Skin epidermis (tissue), 12 donors: ENCODE data around the gene TGIF1.
"Not testable (repeated sequence)": the region's sequence is repeated elsewhere in the genome, so short reads cannot be mapped to it uniquely, and the experiment has no call there.

ENCODE experiments used
- H3K27ac ChIP-seq, 21 experiments: fragments of 200-600 bp; sonication (generic) in 11 of 21; one replicate each; pipeline ENCODE4 v1.5.0; 2020; ENCODE audit warnings: mild to moderate bottlenecking in 3 of 21, inconsistent platforms in 2 of 21, moderate library complexity in 2 of 21
- H3K4me3 ChIP-seq, 7 experiments: fragments of 200-600 bp; sonication (generic) in 2 of 7; one replicate each; pipeline ENCODE4 v1.5.0; 2020; ENCODE audit warnings: inconsistent platforms in 2 of 7, mild to moderate bottlenecking in 2 of 7, moderate library complexity in 1 of 7

TGIF1 gene

DNA sequence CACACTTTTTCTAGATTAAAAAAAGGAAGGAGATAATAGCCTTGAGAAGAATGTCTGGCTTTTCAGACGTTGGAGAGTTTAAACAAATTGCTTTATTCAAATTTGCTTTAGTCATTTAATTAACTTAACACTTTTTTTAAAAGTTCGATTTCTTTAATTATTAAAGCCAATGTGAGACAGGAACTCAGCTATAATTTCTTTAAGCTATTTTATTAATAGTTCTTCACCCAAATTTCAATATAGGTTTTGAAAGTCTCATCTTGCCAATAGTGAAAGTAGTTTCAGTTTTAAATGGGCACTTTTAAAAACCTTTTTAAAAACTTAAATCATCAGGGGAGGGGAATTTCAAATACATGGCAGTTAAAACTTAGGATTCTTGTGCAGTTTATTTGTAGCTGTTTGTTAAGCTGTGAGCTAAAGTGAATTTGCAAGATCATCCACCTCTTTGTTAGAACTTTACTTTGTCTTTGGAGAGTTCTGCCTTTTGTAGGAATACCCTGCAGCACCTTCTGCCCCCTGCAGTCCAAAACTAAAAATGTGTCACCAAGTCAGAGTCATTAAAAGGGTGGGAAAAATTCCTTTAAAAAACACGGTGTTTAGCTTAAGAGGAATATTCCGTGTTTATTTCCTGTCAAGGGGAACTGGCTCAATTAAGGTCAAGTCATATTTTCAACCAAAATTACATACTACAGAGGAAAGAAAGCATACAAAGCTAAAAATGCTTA, 4.6 kb downstream of the TGIF1 start:
- H3K27ac ChIP-seq, result peak overlapping the region in 20 of 21 experiments; percentile 19 to 100 (median 99)

DNA sequence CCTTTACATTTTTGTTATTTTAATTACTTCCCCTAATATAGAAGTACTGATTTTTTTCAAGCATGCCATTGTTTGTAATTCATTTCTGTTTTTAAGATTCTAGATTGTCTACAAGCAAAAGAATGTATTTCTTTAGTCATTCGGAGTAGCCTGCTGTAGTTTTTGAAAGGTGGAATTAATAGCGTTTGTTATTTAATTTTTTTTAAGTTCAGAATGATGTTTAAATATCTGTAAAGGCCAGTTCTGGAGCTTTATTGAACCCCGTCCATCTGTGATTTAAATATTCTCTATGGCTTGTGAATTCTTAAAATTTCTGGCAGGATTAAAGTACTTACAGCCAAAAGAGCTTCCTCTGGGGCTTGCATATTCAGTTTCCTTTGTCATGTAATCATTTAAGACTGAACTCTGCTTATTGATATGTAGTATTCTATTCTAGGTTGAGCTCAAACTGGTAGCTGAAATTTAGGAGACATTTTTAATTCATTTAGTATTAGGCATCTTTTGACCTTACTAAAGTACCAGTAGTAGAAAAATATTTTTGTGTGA, 5.2 kb downstream of the TGIF1 start:
- Histone ChIP-seq H3K4me3 (peak overlapping the region in 3 of 7 experiments; percentile 11 to 80 (median 76)), H3K27ac (peak overlapping the region in 16 of 21 experiments; percentile 2 to 100 (median 99))

More for the DNA sequence above, 4.6 kb downstream of the TGIF1 start:
- H3K4me3 ChIP-seq, result peak overlapping the region in 5 of 7 experiments; percentile 11 to 87 (median 80)

DNA sequence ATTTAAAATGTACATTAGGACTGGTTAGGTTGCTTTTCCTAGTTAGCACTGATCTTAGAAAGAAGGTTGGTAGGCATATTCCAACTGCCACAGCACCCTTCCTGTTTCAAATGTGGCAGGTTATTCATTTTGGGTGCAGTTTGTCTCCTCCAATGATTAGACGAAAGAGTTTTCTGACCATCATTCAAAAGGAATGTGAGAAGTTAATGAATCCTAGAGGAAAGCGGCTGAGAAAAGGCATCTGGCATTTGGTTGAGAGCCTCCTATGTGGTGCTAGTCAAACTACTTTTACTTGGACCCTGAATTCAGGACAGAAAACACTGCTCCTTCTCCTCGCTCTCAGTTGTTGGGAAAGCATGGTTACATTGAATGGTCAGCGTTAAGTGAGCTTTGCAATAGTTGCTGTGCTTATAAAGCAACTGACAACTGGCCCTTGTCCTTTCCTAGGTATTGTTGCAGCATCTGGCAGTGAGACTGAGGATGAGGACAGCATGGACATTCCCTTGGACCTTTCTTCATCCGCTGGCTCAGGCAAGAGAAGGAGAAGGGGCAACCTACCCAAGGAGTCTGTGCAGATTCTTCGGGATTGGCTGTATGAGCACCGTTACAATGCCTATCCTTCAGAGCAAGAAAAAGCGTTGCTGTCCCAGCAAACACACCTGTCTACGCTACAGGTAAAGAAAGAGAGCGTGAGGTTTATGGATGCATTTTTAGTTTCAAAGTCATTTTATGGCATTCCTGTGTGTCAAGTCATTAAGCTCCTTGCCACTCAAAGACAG, 6.1 kb downstream of the TGIF1 start:
- H3K27ac ChIP-seq, result peak overlapping the region in 10 of 21 experiments; percentile 11 to 100 (median 74)
- no peak overlapping the region for H3K4me3 ChIP-seq

DNA sequence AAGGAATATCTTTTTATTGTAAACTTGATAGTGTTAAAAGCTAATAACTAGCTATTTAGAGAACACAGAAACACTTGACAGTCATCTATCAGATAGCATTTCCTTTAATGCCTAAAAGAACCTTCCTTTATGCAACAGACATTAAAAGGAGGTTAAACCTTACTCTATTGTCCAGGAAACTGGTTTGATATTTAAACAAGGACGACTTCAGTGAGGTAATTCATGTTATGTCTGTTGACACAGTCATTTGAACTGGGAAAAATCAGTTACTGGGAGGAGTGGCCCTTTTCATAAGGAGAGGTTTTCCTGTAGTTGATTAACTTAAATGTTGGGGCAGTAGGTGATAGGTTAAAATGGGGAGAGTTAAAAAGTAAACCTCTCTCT, 6.7 kb downstream of the TGIF1 start:
- peak overlapping the region in 6 of 21 experiments; percentile 11 to 51 (median 34) for H3K27ac ChIP-seq

DNA sequence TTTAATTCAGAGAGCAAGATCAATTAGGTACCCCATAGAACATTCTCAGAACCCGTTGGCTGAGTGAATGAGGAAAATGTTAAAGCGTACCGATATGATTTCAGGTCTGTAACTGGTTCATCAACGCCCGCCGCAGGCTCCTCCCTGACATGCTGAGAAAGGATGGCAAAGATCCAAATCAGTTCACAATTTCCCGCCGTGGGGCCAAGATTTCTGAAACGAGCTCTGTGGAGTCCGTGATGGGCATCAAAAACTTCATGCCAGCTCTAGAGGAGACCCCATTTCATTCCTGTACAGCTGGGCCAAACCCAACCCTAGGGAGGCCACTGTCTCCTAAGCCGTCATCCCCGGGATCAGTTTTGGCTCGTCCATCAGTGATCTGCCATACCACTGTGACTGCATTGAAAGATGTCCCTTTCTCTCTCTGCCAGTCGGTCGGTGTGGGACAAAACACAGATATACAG, 7.3 kb downstream of the TGIF1 start:
- no peak overlapping the region for H3K4me3 ChIP-seq
- peak overlapping the region in 4 of 21 experiments; percentile 4 to 64 (median 40) for H3K27ac ChIP-seq

More for the DNA sequence above, 6.7 kb downstream of the TGIF1 start:
- no peak overlapping the region for H3K4me3 ChIP-seq

DNA sequence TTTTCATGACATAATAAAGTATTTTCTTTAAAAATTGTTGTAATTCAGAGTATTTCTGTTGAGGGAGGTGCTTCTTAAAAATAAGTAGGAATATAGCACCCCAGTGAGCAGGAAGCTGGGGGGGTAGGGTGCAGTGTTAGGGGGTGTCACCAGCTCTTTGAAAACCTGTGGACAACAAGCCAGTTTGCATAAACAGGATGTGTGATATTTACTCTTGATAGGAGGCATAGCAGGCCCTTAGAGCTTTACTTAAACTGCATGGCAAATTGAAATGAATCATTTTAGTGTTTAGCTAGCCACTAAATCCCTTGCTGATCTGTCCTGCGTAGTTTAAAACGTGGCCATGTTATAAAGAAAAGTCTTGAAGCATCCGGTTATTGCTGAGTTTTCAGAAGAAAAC, 8.4 kb downstream of the TGIF1 start:
- peak overlapping the region in 12 of 21 experiments; percentile 2 to 68 (median 36) for H3K27ac ChIP-seq
- H3K4me3 ChIP-seq, result no peak overlapping the region

DNA sequence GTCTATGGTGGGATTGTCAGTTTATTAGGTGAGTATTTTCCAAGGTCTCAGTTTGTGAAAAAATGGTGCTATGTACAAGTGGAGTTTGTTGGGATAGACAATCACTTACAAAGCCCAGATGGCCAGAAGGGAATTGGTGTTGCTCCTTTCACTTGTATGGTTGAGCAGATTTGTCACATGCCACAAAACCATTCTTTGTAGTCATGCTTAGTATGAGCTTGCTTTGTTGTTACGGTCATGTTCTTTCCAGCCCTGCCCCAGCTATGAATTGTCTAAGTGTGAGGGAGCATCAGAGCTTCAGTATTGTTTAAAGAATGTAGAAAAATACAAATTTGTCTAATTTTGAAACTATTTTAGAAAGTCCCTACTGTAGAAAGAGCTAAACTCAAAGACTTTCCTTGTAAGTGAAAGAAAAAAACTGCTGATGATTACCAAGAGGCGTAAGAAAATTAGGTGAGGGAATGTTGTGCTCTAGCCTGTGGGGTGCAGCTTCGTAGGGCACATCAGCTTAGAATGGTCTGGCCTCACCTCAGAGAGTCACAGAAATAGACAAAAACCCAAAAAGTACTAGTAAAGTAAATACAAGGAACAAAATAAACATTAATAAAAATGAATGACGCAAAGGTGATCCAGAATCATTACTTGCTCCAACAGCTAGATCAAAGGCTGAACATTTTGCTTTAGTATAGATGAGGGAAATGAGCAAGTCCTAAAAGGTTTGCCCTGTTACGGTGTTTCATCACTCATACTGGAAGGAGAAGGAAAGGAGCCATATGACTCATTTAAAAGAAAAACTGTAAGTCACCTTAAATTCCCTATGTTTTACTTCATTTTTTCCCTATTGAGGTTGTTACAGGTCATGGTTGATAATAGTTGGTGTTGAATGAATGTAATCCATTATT, 9.2 kb downstream of the TGIF1 start:
- no peak overlapping the region for H3K4me3 ChIP-seq

DNA sequence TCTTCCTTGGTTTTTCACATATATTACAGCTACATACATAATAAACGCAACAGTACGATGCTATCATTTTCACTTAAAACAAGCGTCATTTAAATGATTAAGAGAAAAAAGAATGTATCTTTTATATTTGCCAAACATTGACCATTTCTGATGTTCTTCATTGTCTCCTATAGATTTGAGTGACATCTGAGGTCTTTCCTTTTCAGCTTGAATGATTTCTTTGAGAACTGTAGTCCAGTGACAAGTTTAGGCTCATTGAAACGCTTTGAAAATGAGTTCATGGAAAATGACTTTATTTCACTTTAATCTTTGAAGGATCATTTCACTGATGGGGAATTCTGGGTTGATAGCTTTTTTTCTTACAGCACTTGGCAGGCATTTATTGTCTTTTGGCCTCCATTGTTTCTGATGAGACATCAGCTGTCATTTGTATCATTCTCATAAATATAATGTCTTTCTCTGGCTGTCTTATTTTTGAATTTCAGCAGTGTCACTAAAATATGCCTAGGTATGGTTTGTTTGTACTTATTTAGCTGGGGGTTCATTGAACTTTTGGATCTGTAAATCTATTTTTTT, 10.9 kb downstream of the TGIF1 start:
- no peak overlapping the region for H3K27ac ChIP-seq
- no peak overlapping the region for H3K4me3 ChIP-seq

More for the DNA sequence above, 9.2 kb downstream of the TGIF1 start:
- peak overlapping the region in 17 of 21 experiments; percentile 2 to 68 (median 29) for H3K27ac ChIP-seq

DNA sequence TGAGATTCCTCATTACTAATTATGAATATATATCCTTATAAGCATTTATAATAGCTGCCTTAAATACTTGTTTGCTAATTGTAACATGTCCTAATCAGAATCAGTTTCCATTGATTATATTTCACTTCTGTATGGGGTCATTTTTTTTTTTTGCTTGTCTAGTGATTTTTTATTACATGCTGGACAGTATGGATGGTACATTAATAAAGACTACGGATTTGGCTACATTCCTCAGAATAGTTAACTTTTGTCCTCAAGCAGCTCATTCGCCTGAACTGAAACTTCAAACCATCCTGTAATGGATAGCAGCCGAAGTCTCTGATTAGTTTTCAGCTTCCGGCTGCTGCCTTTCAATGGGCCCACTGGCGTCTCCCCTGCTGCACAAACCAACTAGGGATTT, 11.7 kb downstream of the TGIF1 start:
- no peak overlapping the region for H3K27ac ChIP-seq
- no peak overlapping the region for H3K4me3 ChIP-seq

DNA sequence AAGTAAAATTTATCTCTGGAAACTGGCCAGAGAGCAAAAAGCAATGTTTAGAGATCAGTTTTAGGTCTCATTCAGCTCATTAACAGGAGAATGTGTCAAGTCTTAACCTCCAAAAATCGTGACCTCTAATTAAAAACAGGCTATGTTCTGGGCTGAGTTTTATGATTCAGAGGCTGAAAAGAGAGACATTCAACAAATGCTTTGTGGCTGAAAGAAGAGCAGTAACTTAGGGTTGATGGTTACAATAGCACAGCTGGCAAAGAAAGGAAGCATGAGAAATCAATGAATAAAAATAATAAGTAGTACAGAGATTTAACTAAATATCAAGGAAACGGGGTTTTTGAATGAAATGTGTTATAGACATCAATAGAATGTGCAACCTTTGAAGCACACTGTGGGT, 13.1 kb downstream of the TGIF1 start:
- Histone ChIP-seq H3K27ac (peak overlapping the region in 2 of 21 experiments; percentile 5 to 6), H3K4me3 (no peak overlapping the region)

DNA sequence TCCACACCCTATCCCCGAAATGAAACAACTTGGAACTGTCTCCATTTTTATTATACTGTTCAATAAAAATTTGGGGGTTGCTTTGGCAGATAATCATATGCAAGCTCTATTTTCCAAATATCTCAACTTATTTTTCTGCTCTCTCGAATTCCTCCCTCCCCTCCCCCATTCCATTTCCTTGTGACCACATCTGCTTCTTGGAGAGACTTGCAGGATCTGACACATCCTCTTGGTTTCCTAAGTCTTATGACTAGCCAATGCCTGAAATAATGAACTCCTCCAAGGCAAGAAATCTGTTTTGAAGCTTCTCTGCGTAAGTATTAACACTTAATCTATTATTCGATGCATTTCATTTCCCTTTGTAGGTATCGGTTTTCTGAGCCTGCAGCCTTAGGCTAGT, 16.1 kb downstream of the TGIF1 start:
- H3K4me3 ChIP-seq, result no peak overlapping the region
- peak overlapping the region in 11 of 21 experiments; percentile 24 to 63 (median 49) for H3K27ac ChIP-seq

DNA sequence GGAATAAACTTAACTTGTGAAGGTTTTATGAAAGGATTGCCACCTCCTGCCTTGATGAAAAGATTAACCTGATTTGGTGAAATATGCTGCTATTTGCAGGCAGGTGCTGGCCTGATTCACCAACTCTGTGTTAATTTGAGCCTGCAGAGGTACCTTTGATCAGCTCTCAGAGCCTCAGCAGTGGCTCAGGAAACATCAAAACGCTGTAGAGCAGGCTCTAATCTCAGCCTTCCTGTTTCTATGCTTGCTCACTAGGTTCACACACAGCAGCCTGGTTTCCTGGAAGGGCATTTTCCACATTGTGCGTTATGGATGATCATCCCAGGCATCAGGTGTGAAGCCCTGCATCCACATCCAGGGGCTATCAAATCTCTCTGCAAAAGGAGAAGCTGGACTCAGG, 16.9 kb downstream of the TGIF1 start:
- peak overlapping the region in 13 of 21 experiments; percentile 2 to 63 (median 41) for H3K27ac ChIP-seq
- no peak overlapping the region for H3K4me3 ChIP-seq

DNA sequence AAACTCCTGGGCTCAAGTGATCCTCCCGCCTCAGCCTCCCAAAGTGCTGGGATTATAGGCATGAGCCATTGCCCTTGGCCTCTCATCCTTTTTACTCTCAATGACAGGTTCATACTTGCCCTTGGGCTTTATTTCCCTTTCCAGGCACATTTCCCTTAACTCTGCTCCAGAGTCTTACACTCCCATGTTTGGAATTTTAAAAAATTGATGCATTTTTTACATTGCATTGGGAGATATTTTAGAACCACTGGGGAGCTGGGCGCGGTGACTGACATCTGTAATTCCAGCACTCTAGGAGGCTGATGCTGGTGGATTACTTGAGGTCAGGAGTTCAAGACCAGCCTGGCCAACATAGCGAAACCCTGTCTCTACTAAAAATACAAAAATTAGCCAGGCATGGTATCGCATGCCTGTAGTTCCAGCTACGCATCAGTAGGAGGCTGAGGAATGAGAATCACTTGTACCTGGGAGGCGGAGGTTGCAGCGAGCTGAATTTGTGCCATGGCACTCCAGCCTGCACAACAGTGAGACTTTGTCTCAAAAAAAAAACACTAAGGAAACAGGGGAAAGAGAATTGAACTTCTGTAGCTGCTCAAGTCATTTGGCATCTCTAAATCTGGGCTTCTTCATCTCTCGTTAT, 18.2 kb downstream of the TGIF1 start:
- H3K4me3 ChIP-seq, result no peak overlapping the region
- H3K27ac ChIP-seq, result no peak overlapping the region

DNA sequence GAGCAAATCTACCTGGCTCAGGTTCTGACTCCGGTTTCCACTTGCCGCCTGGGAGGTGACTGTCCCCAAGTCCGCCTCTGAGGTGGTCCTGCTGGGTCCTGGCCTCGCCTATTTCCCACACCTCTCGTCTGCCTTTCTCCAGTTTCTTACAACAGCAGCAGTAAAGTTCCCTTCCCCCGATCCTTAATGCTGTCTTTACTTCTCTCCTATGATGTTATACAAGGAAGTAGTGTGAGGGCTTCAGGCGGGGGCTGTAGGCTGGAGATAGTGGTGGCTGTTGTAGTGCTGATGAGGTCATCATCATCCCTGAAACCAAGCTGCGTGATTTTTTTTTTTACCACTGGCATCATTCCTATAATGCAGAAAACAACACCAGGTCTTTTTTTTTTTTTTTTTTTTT, 18.9 kb downstream of the TGIF1 start:
- no peak overlapping the region for H3K27ac ChIP-seq

DNA sequence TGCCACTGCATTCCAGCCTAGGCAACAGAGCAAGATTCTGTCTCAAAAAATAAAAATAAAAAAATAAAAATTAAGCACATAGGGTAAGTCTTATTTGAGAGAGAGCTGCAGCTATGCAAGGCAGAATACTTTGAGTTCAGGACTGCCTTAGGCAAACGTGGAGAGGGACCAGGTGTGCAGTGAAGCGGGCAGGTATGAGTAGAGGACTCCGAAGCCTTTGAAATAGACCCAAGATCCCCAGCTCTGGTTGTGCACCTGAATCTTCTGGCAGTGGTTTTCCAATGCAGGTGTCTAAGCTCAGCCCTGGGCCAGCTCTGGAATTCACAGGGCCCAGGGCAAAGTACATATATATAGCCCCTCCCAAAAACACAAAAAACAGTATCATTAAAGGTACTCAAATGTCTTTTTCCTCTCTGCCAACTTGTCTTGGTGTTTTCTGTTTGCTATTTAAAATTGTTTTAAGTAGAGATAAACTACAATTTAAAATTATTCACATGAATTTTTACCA, 21.2 kb downstream of the TGIF1 start:
- H3K4me3 ChIP-seq, result no peak overlapping the region
- H3K27ac ChIP-seq, result no peak overlapping the region

More for the DNA sequence above, 18.9 kb downstream of the TGIF1 start:
- no peak overlapping the region for H3K4me3 ChIP-seq

DNA sequence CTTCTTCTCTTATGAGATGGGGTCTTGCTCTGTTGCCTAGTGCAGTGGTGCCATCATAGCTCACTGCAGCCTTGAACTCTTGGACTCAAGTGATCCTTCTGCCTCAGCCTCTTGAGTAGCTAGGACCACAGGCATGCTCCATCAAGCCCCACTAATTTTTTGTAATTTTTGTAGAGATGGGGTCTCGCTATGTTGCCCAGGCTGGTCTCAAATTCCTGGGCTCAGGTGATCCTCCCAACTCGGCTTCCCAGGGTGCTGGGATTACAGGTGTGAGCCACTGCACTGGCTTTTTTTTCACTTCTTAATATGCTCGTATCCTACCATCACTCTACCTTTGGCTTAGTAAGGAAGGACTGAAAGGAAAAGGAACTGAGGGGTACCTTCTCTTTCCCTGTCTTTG, 22.1 kb downstream of the TGIF1 start:
- H3K27ac ChIP-seq, H3K4me3 ChIP-seq: not testable (repeated sequence)

DNA sequence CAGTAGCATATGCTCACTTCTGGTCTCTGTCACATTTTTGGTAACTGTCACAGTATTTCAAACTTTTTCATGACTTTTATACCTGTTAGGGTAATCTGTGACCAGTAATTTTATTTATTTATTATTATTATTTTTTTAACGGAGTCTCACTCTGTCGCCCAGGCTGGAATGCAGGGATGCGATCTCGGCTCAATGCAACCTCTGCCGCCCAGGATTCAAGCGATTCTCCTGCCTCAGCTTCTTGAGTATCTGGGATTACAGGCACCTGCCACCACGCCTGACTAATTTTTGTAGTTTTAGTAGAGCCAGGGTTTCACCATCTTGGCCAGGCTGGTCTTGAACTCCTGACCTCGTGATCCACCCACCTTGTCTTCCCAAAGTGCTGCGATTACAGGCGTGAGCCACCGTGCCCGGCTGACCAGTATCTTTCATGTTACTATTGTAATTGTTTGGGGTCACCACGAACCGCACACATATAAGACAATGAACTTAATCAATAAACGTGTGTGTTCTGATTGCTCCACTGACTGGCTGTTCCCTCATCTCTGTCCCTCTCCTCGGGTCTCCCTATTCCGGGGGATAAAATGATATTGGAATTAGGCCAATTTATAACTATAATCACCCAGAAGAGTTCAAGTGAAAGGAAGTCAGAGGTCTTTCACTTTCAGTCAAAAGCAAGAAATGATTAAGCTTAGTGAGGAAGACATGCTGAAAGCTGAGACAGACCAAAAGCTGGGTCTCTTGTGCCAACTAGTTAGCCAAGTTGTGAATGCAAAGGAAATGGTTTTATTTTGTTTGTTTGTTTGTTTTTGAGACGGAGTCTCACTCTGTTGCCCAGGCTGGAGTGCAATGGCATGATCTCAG, 22.9 kb downstream of the TGIF1 start:
- Histone ChIP-seq H3K27ac (no peak overlapping the region), H3K4me3 (no peak overlapping the region)
